AG04449 (cell line): ENCODE data around the gene ZNF524.

ENCODE experiments used
- CTCF ChIA-PET: fragments of 350-600 bp; formaldehyde crosslinking; extraction: SDS; loops from one replicate; lab custom pipeline; 2021; ENCODE audit warnings: antibody characterized with exemption; lab: Yijun Ruan, JAX
- POLR2A ChIA-PET: fragments of 400-600, 350-600 bp; formaldehyde crosslinking; extraction: SDS; loops from one replicate; lab custom pipeline; 2020; ENCODE audit warnings: antibody characterized with exemption, inconsistent platforms; lab: Yijun Ruan, JAX
- DNase-seq: peaks from one replicate; pipeline ENCODE4 v3.0.0-alpha.2; 2010; ENCODE audit warnings: low read depth, low spot score
- H3K4me3 ChIP-seq: 2 replicates; pipeline ENCODE4 v1.5.1; 2011; ENCODE audit warnings: low read depth, mild to moderate bottlenecking, control low read depth, low read length
- CTCF ChIP-seq: IDR thresholded peaks from one replicate; pipeline ENCODE4 v1.5.1; 2011; ENCODE audit warnings: mild to moderate bottlenecking, moderate library complexity, low read length, control low read depth, inconsistent platforms; ENCODE audit not compliant: insufficient read depth; ENCODE audit errors: missing control alignments

ZNF524 gene

DNA sequence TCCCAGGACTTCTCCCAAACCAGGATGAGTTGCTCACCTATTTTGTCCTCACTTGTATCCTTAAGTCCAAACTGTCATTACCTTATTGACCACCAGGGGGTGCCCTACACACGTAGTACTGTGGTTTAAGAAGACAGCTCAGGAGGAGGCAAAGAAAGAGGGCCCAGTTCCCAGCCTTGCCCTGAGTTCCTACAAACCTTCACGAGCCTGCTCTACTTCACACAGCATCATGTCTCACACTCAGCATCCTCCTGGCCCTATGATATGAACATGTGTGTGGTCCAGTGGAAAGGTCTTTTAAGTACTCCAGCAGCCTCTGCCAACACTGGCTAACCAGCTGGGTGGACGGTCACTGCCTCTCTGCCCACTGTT is 32.4 kb downstream of the ZNF524 start:
- no peak overlapping the region for H3K4me3 ChIP-seq
- POLR2A ChIA-PET: interaction anchor here (0.8 to 1.9 kb wide), 2 partner anchors 10 to 44 kb away, joined by 3 to 8 read pairs; partner anchors contain the start of gene ZNF581
- TF ChIP-seq CTCF: peak; percentile 76
- CTCF ChIA-PET: interaction anchor here (0.6 to 9.1 kb wide), 43 partner anchors 8 to 717 kb away, joined by 3 to 74 read pairs (median 6); partner anchors contain the start of genes CCDC106, NAT14, U2AF2 and ZNF581
- DNase-seq: peak; percentile 84

DNA sequence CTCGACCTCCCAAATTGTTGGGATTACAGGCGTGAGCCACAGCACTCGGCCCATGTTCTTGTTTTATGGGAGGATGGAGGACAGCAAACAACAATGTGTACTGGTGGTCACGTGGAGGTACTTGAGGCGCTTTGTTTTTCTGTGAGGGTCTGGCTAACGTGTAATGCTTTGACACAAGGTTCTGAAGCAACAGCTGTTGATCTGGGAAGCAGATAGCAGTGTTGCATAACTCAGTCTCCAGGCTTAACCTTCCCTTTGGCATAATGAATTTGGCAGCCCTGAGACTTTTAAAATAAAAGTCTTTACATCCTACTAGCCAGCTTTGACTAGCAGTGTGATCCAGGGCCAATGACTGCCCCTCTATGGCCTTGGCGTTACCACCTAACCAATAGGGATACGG is 33.8 kb downstream of the ZNF524 start:
- TF ChIP-seq CTCF: no peak
- no peak overlapping the region for H3K4me3 ChIP-seq
- DNase-seq: no peak
- ChIA-PET POLR2A (interaction anchor here (1.9 kb wide), 1 partner anchor 9 kb away, joined by 8 read pairs; the partner anchor contains the start of gene ZNF581), CTCF (interaction anchor here (1.0 to 9.1 kb wide), 19 partner anchors 9 to 700 kb away, joined by 3 to 74 read pairs (median 24); partner anchors contain the start of genes CCDC106, NAT14, U2AF2 and ZNF579)

- CTCF ChIA-PET: interaction anchor here (1.3 to 9.1 kb wide), 5 partner anchors 11 to 31 kb away, joined by 3 to 74 read pairs (median 29); partner anchors contain the start of genes CCDC106 and ZNF784
- no peak for TF ChIP-seq CTCF
- no peak for DNase-seq
- POLR2A ChIA-PET: interaction anchor here (1.0 kb wide), 1 partner anchor 11 kb away, joined by 4 read pairs; the partner anchor contains the start of gene ZNF784
- H3K4me3 ChIP-seq: peak overlapping the region; percentile 100
These were observed 35.2 kb downstream of the ZNF524 start for GRCh38 chr19:55635334-55635717.

- POLR2A ChIA-PET: no interaction called here
- CTCF ChIA-PET: interaction anchor here (1.3 to 9.1 kb wide), 6 partner anchors 10 to 32 kb away, joined by 3 to 74 read pairs (median 10); partner anchors contain the start of genes CCDC106, ZNF784 and ZNF865
- no peak for TF ChIP-seq CTCF
- H3K4me3 ChIP-seq: peak overlapping the region; percentile 100
- no peak for DNase-seq
These were observed 35.9 kb downstream of the ZNF524 start for GRCh38 chr19:55635856-55636440.

GRCh38 chr19:55636723-55637122 is 36.6 kb downstream of the ZNF524 start:
- ChIA-PET POLR2A (interaction anchor here (0.8 to 1.6 kb wide), 2 partner anchors 12 to 506 kb away, joined by 3 to 5 read pairs; partner anchors contain the start of gene ZNF784), CTCF (interaction anchor here (1.1 to 9.1 kb wide), 6 partner anchors 10 to 122 kb away, joined by 4 to 74 read pairs (median 10); partner anchors contain the start of genes CCDC106, ZNF784 and ZNF865)
- TF ChIP-seq CTCF: no peak
- DNase-seq: no peak
- 0 out of 2 replicates have a peak overlapping the region, but pooled peaks have one; percentile 10 for H3K4me3 ChIP-seq

DNA sequence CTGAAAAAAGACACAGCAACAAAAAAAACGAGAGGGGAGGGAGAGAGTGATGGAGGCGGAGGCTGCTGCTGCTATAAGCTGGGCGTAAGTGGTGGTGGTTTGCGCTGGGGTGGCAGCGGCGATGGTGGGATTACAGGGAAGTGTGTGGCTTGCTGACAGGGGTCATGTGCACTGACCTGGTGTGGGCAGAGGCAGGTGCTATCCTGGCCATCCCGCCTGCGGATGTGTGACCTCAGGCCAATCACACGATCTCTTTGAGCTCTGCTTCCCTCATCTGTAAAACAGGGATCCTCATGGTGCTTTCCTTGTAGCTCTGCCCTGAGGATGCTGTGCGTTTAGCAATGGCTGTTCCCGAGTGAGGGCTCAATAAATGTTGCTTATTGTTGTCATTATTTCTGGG is 37.4 kb downstream of the ZNF524 start:
- ChIA-PET POLR2A (interaction anchor here (0.7 to 1.6 kb wide), 3 partner anchors 9 to 507 kb away, joined by 3 to 5 read pairs (median 3); partner anchors contain the start of gene ZNF784), CTCF (interaction anchor here (0.6 to 9.1 kb wide), 7 partner anchors 12 to 496 kb away, joined by 3 to 74 read pairs (median 6); partner anchors contain the start of genes ZNF784 and ZNF865)
- H3K4me3 ChIP-seq: no peak overlapping the region
- no peak for DNase-seq
- TF ChIP-seq CTCF: no peak
